ENCODE measurements around the gene P3R3URF.

- TF ChIP-seq CTCF (IDR thresholded peaks at IDR 0.05) (no peak), ZFX (IDR thresholded peaks at IDR 0.05; ENCODE audit: borderline replicate concordance) (no peak)
Measured at GRCh38 chr1:46133781-46134350, 42.4 kb downstream of the P3R3URF start.

Measured in 22Rv1 (cell line).